Measurements from ENCODE around the gene CCDC92. TPM values are rescaled to one million over a fixed set of nuclear protein-coding genes. Genes with fewer than 3 reads are reported as not detected.

Gene CCDC92
- polyA plus RNA-seq, 1 experiment, result 52.2 TPM

GRCh38 chr12:124019115-124019514 is 46.5 kb upstream of the CCDC92 start:
- Histone ChIP-seq H3K27me3 (ENCODE audit: control insufficient read depth, insufficient read depth, low read length) (no peaks in the 10 kb centered on the region), H3K27ac (ENCODE audit: low read depth, low read length) (no peak overlapping the region), H3K4me3 (ENCODE audit: low read depth, low read length) (no peak overlapping the region), H3K9me3 (ENCODE audit: control insufficient read depth, insufficient read depth, low read length) (no peaks in the 10 kb centered on the region)
- ChIA-PET CTCF (interaction anchor here (1.9 kb wide), 1 partner anchor 114 kb away, joined by 6 read pairs; no protein-coding TSS in a partner anchor), POLR2A (no interaction called here)
- TF ChIP-seq CTCF (IDR thresholded peaks at IDR 0.05; ENCODE audit: low read depth, low read length), result no peak
- DNase-seq (ENCODE audit: low read depth, low spot score), result no peak

- no peaks in the 10 kb centered on the region for H3K9me3 ChIP-seq (ENCODE audit: control insufficient read depth, insufficient read depth, low read length)
- H3K4me3 ChIP-seq (ENCODE audit: low read depth, low read length), result no peak overlapping the region
- CTCF ChIA-PET, result interaction anchor here (1.9 kb wide), 1 partner anchor 113 kb away, joined by 6 read pairs; no protein-coding TSS in a partner anchor
- no peak overlapping the region for H3K27ac ChIP-seq (ENCODE audit: low read depth, low read length)
- DNase-seq (ENCODE audit: low read depth, low spot score), result no peak
- POLR2A ChIA-PET, result no interaction called here
- no peak for TF ChIP-seq CTCF (IDR thresholded peaks at IDR 0.05; ENCODE audit: low read depth, low read length)
- H3K27me3 ChIP-seq (ENCODE audit: control insufficient read depth, insufficient read depth, low read length), result no peaks in the 10 kb centered on the region
Measured at GRCh38 chr12:124018539-124018938, 45.9 kb upstream of the CCDC92 start.

GRCh38 chr12:124017064-124017463 is 44.4 kb upstream of the CCDC92 start:
- Histone ChIP-seq H3K9me3 (ENCODE audit: control insufficient read depth, insufficient read depth, low read length) (no peaks in the 10 kb centered on the region), H3K27me3 (ENCODE audit: control insufficient read depth, insufficient read depth, low read length) (no peaks in the 10 kb centered on the region), H3K4me3 (ENCODE audit: low read depth, low read length) (no peak overlapping the region), H3K27ac (ENCODE audit: low read depth, low read length) (no peak overlapping the region)
- ChIA-PET POLR2A (no interaction called here), CTCF (interaction anchor here (0.6 to 0.7 kb wide), 2 partner anchors 111 to 1881 kb away, joined by 3 to 8 read pairs; no protein-coding TSS in a partner anchor)
- TF ChIP-seq CTCF (IDR thresholded peaks at IDR 0.05; ENCODE audit: low read depth, low read length), result no peak
- no peak for DNase-seq (ENCODE audit: low read depth, low spot score)

GRCh38 chr12:124015494-124016461 is 43.1 kb upstream of the CCDC92 start:
- Histone ChIP-seq H3K9me3 (ENCODE audit: control insufficient read depth, insufficient read depth, low read length) (no peaks in the 10 kb centered on the region), H3K27me3 (ENCODE audit: control insufficient read depth, insufficient read depth, low read length) (no peaks in the 10 kb centered on the region), H3K4me3 (ENCODE audit: low read depth, low read length) (no peak overlapping the region), H3K27ac (ENCODE audit: low read depth, low read length) (no peak overlapping the region)
- TF ChIP-seq CTCF (IDR thresholded peaks at IDR 0.05; ENCODE audit: low read depth, low read length), result no peak
- DNase-seq (ENCODE audit: low read depth, low spot score), result no peak
- CTCF ChIA-PET, result interaction anchor here (0.6 to 3.0 kb wide), 2 partner anchors 16 kb away, joined by 3 to 14 read pairs; no protein-coding TSS in a partner anchor
- POLR2A ChIA-PET, result no interaction called here

GRCh38 chr12:124013073-124013472 is 40.4 kb upstream of the CCDC92 start:
- ChIA-PET POLR2A (no interaction called here), CTCF (interaction anchor here (1.0 to 3.0 kb wide), 2 partner anchors 8 to 19 kb away, joined by 3 to 14 read pairs; no protein-coding TSS in a partner anchor)
- no peak for DNase-seq (ENCODE audit: low read depth, low spot score)
- no peaks in the 10 kb centered on the region for H3K9me3 ChIP-seq (ENCODE audit: control insufficient read depth, insufficient read depth, low read length)
- H3K27ac ChIP-seq (ENCODE audit: low read depth, low read length), result no peak overlapping the region
- TF ChIP-seq CTCF (IDR thresholded peaks at IDR 0.05; ENCODE audit: low read depth, low read length), result no peak
- H3K4me3 ChIP-seq (ENCODE audit: low read depth, low read length), result no peak overlapping the region
- H3K27me3 ChIP-seq (ENCODE audit: control insufficient read depth, insufficient read depth, low read length), result no peaks in the 10 kb centered on the region

All from AG04450 (cell line).